Epithelial cell of prostate (primary cell): ENCODE data around the gene TMEM52.
"Not testable (repeated sequence)": the region's sequence is repeated elsewhere in the genome, so short reads cannot be mapped to it uniquely, and the experiment has no call there.

Experiments used
- DNase-seq: peaks from one replicate; pipeline ENCODE4 v3.0.0-alpha.2; 2011; ENCODE audit warnings: low read depth, low spot score
- H3K27ac ChIP-seq: fragments of 450-650 bp; 2 replicates; pipeline ENCODE4 v1.5.1; 2017; ENCODE audit warnings: mild to moderate bottlenecking

TMEM52 gene

GRCh38 chr1:1895456-1896336 is 23.4 kb downstream of the TMEM52 start:
- H3K27ac ChIP-seq: no peak overlapping the region
- no peak for DNase-seq

GRCh38 chr1:1895060-1895418 is 24.0 kb downstream of the TMEM52 start:
- no peak overlapping the region for H3K27ac ChIP-seq
- DNase-seq: no peak

- no peak for DNase-seq
- H3K27ac ChIP-seq: no peak overlapping the region
These were observed 24.6 kb downstream of the TMEM52 start for GRCh38 chr1:1894354-1895059.

- no peak for DNase-seq
- H3K27ac ChIP-seq: no peak overlapping the region
These were observed 25.1 kb downstream of the TMEM52 start for GRCh38 chr1:1893997-1894353.

- H3K27ac ChIP-seq: no peak overlapping the region
- no peak for DNase-seq
These were observed 25.6 kb downstream of the TMEM52 start for GRCh38 chr1:1893291-1893985.

- no peak for DNase-seq
- peak overlapping the region; percentile 85 for H3K27ac ChIP-seq
These were observed 26.3 kb downstream of the TMEM52 start for GRCh38 chr1:1892763-1893120.

- peak; percentile 24 for DNase-seq
- peak overlapping the region; percentile 85 for H3K27ac ChIP-seq
These were observed 26.9 kb downstream of the TMEM52 start for GRCh38 chr1:1892079-1892762.

- no peak for DNase-seq
- peak overlapping the region; percentile 85 for H3K27ac ChIP-seq
These were observed 27.6 kb downstream of the TMEM52 start for GRCh38 chr1:1891349-1892078.

GRCh38 chr1:1890506-1891348 is 28.4 kb downstream of the TMEM52 start, which contains the start of gene GNB1:
Gene GNB1, minus strand, starts transcription at chr1:1891087. Its CDS starts 65,634 bp downstream, at chr1:1825453.
- peak; percentile 39 for DNase-seq
- peak within 1 kb of the TSS; percentile 85 for H3K27ac ChIP-seq

GRCh38 chr1:1889847-1890505 is 29.1 kb downstream of the TMEM52 start:
- H3K27ac ChIP-seq: peak overlapping the region; percentile 85
- DNase-seq: no peak

- peak overlapping the region; percentile 85 for H3K27ac ChIP-seq
- no peak for DNase-seq
These were observed 29.9 kb downstream of the TMEM52 start for GRCh38 chr1:1889090-1889750.

- H3K27ac ChIP-seq, DNase-seq: not testable (repeated sequence)
These were observed 35.2 kb downstream of the TMEM52 start for GRCh38 chr1:1883890-1884289.

- H3K27ac ChIP-seq: no peak overlapping the region
- DNase-seq: no peak
These were observed 35.8 kb downstream of the TMEM52 start for GRCh38 chr1:1883092-1883873.

GRCh38 chr1:1881727-1882126 is 37.4 kb downstream of the TMEM52 start:
- H3K27ac ChIP-seq: no peak overlapping the region
- DNase-seq: no peak

- no peak for DNase-seq
- no peak overlapping the region for H3K27ac ChIP-seq
These were observed 38.3 kb downstream of the TMEM52 start for GRCh38 chr1:1880617-1881312.

GRCh38 chr1:1879942-1880341 is 39.1 kb downstream of the TMEM52 start:
- no peak overlapping the region for H3K27ac ChIP-seq
- DNase-seq: no peak
